Fibroblast of lung (primary cell): ENCODE data around the gene EEF1G. TPM values are rescaled to one million over a fixed set of nuclear protein-coding genes. Genes with fewer than 3 reads are reported as not detected.

Experiments used
- DNase-seq, 2 donors: peaks; one replicate each; pipeline versions ENCODE4 v3.0.0 to v3.0.0-alpha.2; 2010; ENCODE audit warnings: low read depth in 2 of 2
- H2AFZ ChIP-seq: 2 replicates; pipeline ENCODE4 v1.5.1; 2012; ENCODE audit warnings: low read length, control low read depth, inconsistent platforms
- H3K27ac ChIP-seq: 2 replicates; pipeline ENCODE4 v1.5.1; 2011; ENCODE audit warnings: low read length, control low read depth; ENCODE audit not compliant: insufficient read depth
- H3K27me3 ChIP-seq: 2 replicates; pipeline ENCODE4 v1.5.1; 2011; ENCODE audit warnings: mild to moderate bottlenecking, low read length; ENCODE audit not compliant: control insufficient read depth, insufficient read depth
- H3K36me3 ChIP-seq: 2 replicates; pipeline ENCODE4 v1.5.1; 2011; ENCODE audit warnings: low read length; ENCODE audit not compliant: control insufficient read depth, insufficient read depth
- H3K4me1 ChIP-seq: 2 replicates; pipeline ENCODE4 v1.5.1; 2011; ENCODE audit warnings: low read length; ENCODE audit not compliant: control insufficient read depth, insufficient read depth; ENCODE audit errors: extremely low read depth
- H3K4me2 ChIP-seq: 2 replicates; pipeline ENCODE4 v1.5.1; 2011; ENCODE audit warnings: low read length, control low read depth; ENCODE audit not compliant: insufficient read depth; ENCODE audit errors: extremely low read depth
- H3K4me3 ChIP-seq, 4 experiments: fragments of 200-600 bp in 1 of 4; sonication (generic) in 1 of 4; replicated peaks in 1 of 4; 2 replicates each; pipeline ENCODE4 v1.5.1; 2011 to 2016; ENCODE audit warnings: low read length in 4 of 4, low read depth in 3 of 4, mild to moderate bottlenecking in 3 of 4, control low read depth in 2 of 4, inconsistent platforms in 1 of 4, mixed read lengths in 1 of 4; ENCODE audit not compliant: insufficient read depth in 1 of 4; ENCODE audit errors: control extremely low read depth in 1 of 4
- H3K79me2 ChIP-seq: 2 replicates; pipeline ENCODE4 v1.5.1; 2012; ENCODE audit warnings: mild to moderate bottlenecking, low read length, inconsistent platforms; ENCODE audit not compliant: control insufficient read depth, insufficient read depth
- H3K9ac ChIP-seq: 2 replicates; pipeline ENCODE4 v1.5.1; 2011; ENCODE audit warnings: mild to moderate bottlenecking, low read length, control low read depth; ENCODE audit not compliant: insufficient read depth
- H3K9me3 ChIP-seq: 2 replicates; pipeline ENCODE4 v1.5.1; 2012; ENCODE audit warnings: low read depth, low read length; ENCODE audit not compliant: control insufficient read depth, insufficient read depth
- H4K20me1 ChIP-seq: 2 replicates; pipeline ENCODE4 v1.5.1; 2011; ENCODE audit warnings: low read length; ENCODE audit not compliant: control insufficient read depth, insufficient read depth; ENCODE audit errors: extremely low read depth
- CTCF ChIP-seq, 2 donors: IDR thresholded peaks in 1 of 2; conservative IDR thresholded peaks in 1 of 2; 1 replicate in 1 of 2; 2 replicates in 1 of 2; pipeline ENCODE4 v1.5.1; 2011 to 2012; ENCODE audit warnings: low read length in 2 of 2, control low read depth in 1 of 2, inconsistent platforms in 1 of 2, low read depth in 1 of 2, mild to moderate bottlenecking in 1 of 2
- EZH2 ChIP-seq: IDR thresholded peaks from 2 replicates; pipeline ENCODE4 v1.5.1; 2012; ENCODE audit warnings: low read length, control low read depth, mild to moderate bottlenecking; ENCODE audit errors: missing control alignments
- polyA plus RNA-seq, 2 donors: library from polyadenylated mRNA; depleted of rRNA in 1 of 2; stranded (reverse) in 1 of 2; unstranded in 1 of 2; fragments of >200 nt; gene quantifications; 2 replicates each; pipeline ENCODE4 v1.2.1, GENCODE V29; 2011 to 2012; ENCODE audit warnings: missing spikeins in 1 of 2
- total RNA-seq: library from RNA; depleted of rRNA; stranded (reverse); fragments of >200 nt; gene quantifications from 2 replicates; pipeline ENCODE4 v1.2.1, GENCODE V29; 2014

The EEF1G gene
- total and polyA plus RNA-seq, 2 donors (not counting 1 experiment from before 2014, with no cell fraction given) = 1,308 to 1,405 TPM

GRCh38 chr11:62615521-62615920 lies 41.8 kb upstream of the EEF1G start:
- H3K9me3 ChIP-seq = no peaks in the 10 kb centered on the region
- no peaks in the 10 kb centered on the region for H3K27me3 ChIP-seq
- no peak overlapping the region for H3K4me2 ChIP-seq
- H3K9ac ChIP-seq = no peak overlapping the region
- H4K20me1 ChIP-seq = no peaks in the 10 kb centered on the region
- no peak overlapping the region for H2AFZ ChIP-seq
- TF ChIP-seq EZH2 (no peak), CTCF (conservative IDR thresholded peaks at IDR 0.05 in 1 of 2, IDR thresholded peaks at IDR 0.05 in 1 of 2; ENCODE audit: low read depth in 1 of 2, low read length in 2 of 2) (no peak)
- DNase-seq = no peak
- no peak overlapping the region for H3K27ac ChIP-seq
- H3K79me2 ChIP-seq = no peaks in the 10 kb centered on the region
- H3K4me1 ChIP-seq = peaks cover 12% of the 10 kb centered on the region
- H3K4me3 ChIP-seq = no peak overlapping the region
- peaks cover 8% of the 10 kb centered on the region for H3K36me3 ChIP-seq

GRCh38 chr11:62614275-62614674 lies 40.6 kb upstream of the EEF1G start:
- Histone ChIP-seq H3K27me3 (no peaks in the 10 kb centered on the region), H3K79me2 (no peaks in the 10 kb centered on the region), H3K36me3 (peaks cover 8% of the 10 kb centered on the region), H3K9ac (no peak overlapping the region), H3K4me2 (no peak overlapping the region), H4K20me1 (no peaks in the 10 kb centered on the region), H3K4me1 (peaks cover 12% of the 10 kb centered on the region), H3K4me3 (no peak overlapping the region), H3K9me3 (no peaks in the 10 kb centered on the region), H3K27ac (no peak overlapping the region), H2AFZ (no peak overlapping the region)
- TF ChIP-seq CTCF (conservative IDR thresholded peaks at IDR 0.05 in 1 of 2, IDR thresholded peaks at IDR 0.05 in 1 of 2; ENCODE audit: low read depth in 1 of 2, low read length in 2 of 2) (no peak), EZH2 (no peak)
- DNase-seq = no peak

GRCh38 chr11:62613291-62613778 lies 39.6 kb upstream of the EEF1G start:
- Histone ChIP-seq H3K27ac (peak overlapping the region; percentile 70), H3K4me1 (peaks cover 12% of the 10 kb centered on the region), H3K9me3 (no peaks in the 10 kb centered on the region), H4K20me1 (no peaks in the 10 kb centered on the region), H2AFZ (no peak overlapping the region), H3K36me3 (peaks cover 11% of the 10 kb centered on the region), H3K4me3 (no peak overlapping the region), H3K79me2 (no peaks in the 10 kb centered on the region), H3K27me3 (no peaks in the 10 kb centered on the region), H3K4me2 (peak overlapping the region; percentile 32), H3K9ac (peak overlapping the region; percentile 37)
- no peak for TF ChIP-seq EZH2
- TF ChIP-seq CTCF (conservative IDR thresholded peaks at IDR 0.05 in 1 of 2, IDR thresholded peaks at IDR 0.05 in 1 of 2; ENCODE audit: low read depth in 1 of 2, low read length in 2 of 2) = no peak
- no peak for DNase-seq
